HepG2 (cell line): ENCODE results near the gene CDC37L1. TPM values are rescaled to one million over a fixed set of nuclear protein-coding genes. Genes with fewer than 3 reads are reported as not detected.

Source experiments
- ATF7-NPFF ChIP-seq: sonication (generic); formaldehyde crosslinking; IDR thresholded peaks from 2 replicates; pipeline ENCODE4 v1.8.1; 2023; ENCODE audit warnings: mild to moderate bottlenecking, low read depth, missing genetic modification reagents, moderate library complexity
- BATF2 ChIP-seq: sonication (generic); formaldehyde crosslinking; IDR thresholded peaks from 2 replicates; pipeline ENCODE4 v1.8.0; 2022; ENCODE audit warnings: mild to moderate bottlenecking, missing genetic modification reagents, moderate library complexity
- CCDC6 ChIP-seq: sonication (generic); formaldehyde crosslinking; IDR thresholded peaks from 2 replicates; pipeline ENCODE4 v1.8.1; 2022; ENCODE audit warnings: mild to moderate bottlenecking, missing genetic modification reagents, moderate library complexity
- CENPT ChIP-seq: sonication (generic); formaldehyde crosslinking; IDR thresholded peaks from 2 replicates; pipeline ENCODE4 v1.8.0; 2022; ENCODE audit warnings: low read depth, mild to moderate bottlenecking, moderate library complexity, missing genetic modification reagents
- EHMT2 ChIP-seq: fragments of 200-600 bp; sonication (generic); IDR thresholded peaks from 2 replicates; pipeline ENCODE4 v1.7.0; 2017; ENCODE audit warnings: antibody characterized with exemption, low read depth, low read length, borderline replicate concordance
- KLF13 ChIP-seq: sonication (generic); formaldehyde crosslinking; IDR thresholded peaks from 2 replicates; pipeline ENCODE4 v1.4.0; 2020; ENCODE audit warnings: mild to moderate bottlenecking, missing genetic modification reagents
- NFYC ChIP-seq: IDR thresholded peaks from 2 replicates; pipeline ENCODE4 v1.6.1; 2016; ENCODE audit warnings: missing genetic modification reagents, missing compliant biosample characterization
- RBAK ChIP-seq: sonication (generic); formaldehyde crosslinking; IDR thresholded peaks from 2 replicates; pipeline ENCODE4 v1.5.1; 2020; ENCODE audit warnings: mild to moderate bottlenecking, missing genetic modification reagents
- SCMH1 ChIP-seq: sonication (generic); formaldehyde crosslinking; IDR thresholded peaks from 2 replicates; pipeline ENCODE4 v1.9.0; 2021; ENCODE audit warnings: missing genetic modification reagents, mild to moderate bottlenecking, borderline replicate concordance
- TBX2 ChIP-seq: sonication (generic); formaldehyde crosslinking; IDR thresholded peaks from 2 replicates; pipeline ENCODE4 v1.5.0; 2020; ENCODE audit warnings: missing genetic modification reagents, mild to moderate bottlenecking, borderline replicate concordance
- TGIF2 ChIP-seq: IDR thresholded peaks from 2 replicates; pipeline ENCODE4 v1.6.1; 2016; ENCODE audit warnings: control low read depth, missing compliant biosample characterization
- YEATS2 ChIP-seq: sonication (generic); formaldehyde crosslinking; IDR thresholded peaks from 2 replicates; pipeline ENCODE4 v1.4.0; 2020; ENCODE audit warnings: missing genetic modification reagents, borderline replicate concordance
- ZBTB38 ChIP-seq: sonication (generic); formaldehyde crosslinking; IDR thresholded peaks from 2 replicates; pipeline ENCODE4 v1.5.1; 2020; ENCODE audit warnings: mild to moderate bottlenecking, missing genetic modification reagents
- ZBTB46 ChIP-seq: sonication (generic); formaldehyde crosslinking; IDR thresholded peaks from 2 replicates; pipeline ENCODE4 v1.4.0; 2020; ENCODE audit warnings: mild to moderate bottlenecking, missing genetic modification reagents, borderline replicate concordance
- ZFP82 ChIP-seq: sonication (generic); formaldehyde crosslinking; IDR thresholded peaks from 2 replicates; pipeline ENCODE4 v1.5.1; 2020; ENCODE audit warnings: mild to moderate bottlenecking, missing genetic modification reagents, borderline replicate concordance
- ZFYVE20 ChIP-seq: sonication (generic); formaldehyde crosslinking; IDR thresholded peaks from 2 replicates; pipeline ENCODE4 v1.8.0; 2023; ENCODE audit warnings: low read depth, mild to moderate bottlenecking, moderate library complexity, missing genetic modification reagents, borderline replicate concordance
- ZNF234 ChIP-seq: sonication (generic); formaldehyde crosslinking; conservative IDR thresholded peaks from 2 replicates; pipeline ENCODE4 v1.5.1; 2020; ENCODE audit warnings: mild to moderate bottlenecking, missing genetic modification reagents
- ZNF547 ChIP-seq: sonication (generic); formaldehyde crosslinking; IDR thresholded peaks from 2 replicates; pipeline ENCODE4 v1.5.1; 2020; ENCODE audit warnings: mild to moderate bottlenecking, missing genetic modification reagents
- ZNF615 ChIP-seq: sonication (generic); formaldehyde crosslinking; IDR thresholded peaks from 2 replicates; pipeline ENCODE4 v1.5.0; 2020; ENCODE audit warnings: mild to moderate bottlenecking, missing genetic modification reagents, borderline replicate concordance
- ZNF644 ChIP-seq: IDR thresholded peaks from 2 replicates; pipeline ENCODE4 v1.6.1; 2016; ENCODE audit warnings: low read depth
- ZNF724P ChIP-seq: sonication (generic); formaldehyde crosslinking; IDR thresholded peaks from 2 replicates; pipeline ENCODE4 v1.8.0; 2022; ENCODE audit warnings: missing genetic modification reagents, borderline replicate concordance
- ZNF773 ChIP-seq: sonication (generic); formaldehyde crosslinking; IDR thresholded peaks from 2 replicates; pipeline ENCODE4 v1.4.0; 2020; ENCODE audit warnings: missing genetic modification reagents, borderline replicate concordance
- ZSCAN29 ChIP-seq: sonication (generic); formaldehyde crosslinking; conservative IDR thresholded peaks from 2 replicates; pipeline ENCODE4 v1.4.0; 2020; ENCODE audit warnings: mild to moderate bottlenecking, missing genetic modification reagents
- polyA plus RNA-seq, 8 experiments: library from polyadenylated mRNA; depleted of rRNA in 3 of 8; stranded (reverse) in 7 of 8; unstranded in 1 of 8; fragments of >200 nt; fragmentation: Illumina TruSeq in 4 of 8; extraction: Trizol in 4 of 8; gene quantifications; 2 replicates each; pipeline versions ENCODE4 v1.2.1 to v1.2.3, GENCODE V29; 2011 to 2016; ENCODE audit warnings: low read depth in 4 of 8, missing spikeins in 1 of 8, mixed read lengths in 1 of 8; ENCODE audit not compliant: insufficient read depth in 1 of 8
- total RNA-seq, 5 experiments: library from RNA; depleted of rRNA; stranded (reverse); fragments of >200 nt; fragmentation: Illumina TruSeq; extraction: Trizol; gene quantifications; 2 replicates each; pipeline ENCODE4 v1.2.3, GENCODE V29; 2016; ENCODE audit warnings: low read depth in 1 of 5
- TF ChIP-seq, protein P1 (sequence below): sonication (generic); formaldehyde crosslinking; IDR thresholded peaks from 2 replicates; pipeline ENCODE4 v1.4.0; 2020; ENCODE audit warnings: mild to moderate bottlenecking, missing genetic modification reagents
- TF ChIP-seq, protein P2 (sequence below): sonication (generic); formaldehyde crosslinking; IDR thresholded peaks from 2 replicates; pipeline ENCODE4 v1.4.0; 2020; ENCODE audit warnings: missing genetic modification reagents

Gene CDC37L1
- total and polyA plus RNA-seq, 2 of the 13 experiments (the other 11 are each of a cell fraction or from before 2014, with no cell fraction given): 5.5 to 17.0 TPM

GRCh38 chr9:4662108-4662988 is 17.0 kb upstream of the CDC37L1 start, which contains the start of gene PLPP6 (continued):
- TF ChIP-seq ZBTB46 (CRISPR knock-in tag) (no peak), KLF13 (no peak), TGIF2 (CRISPR knock-in tag) (no peak), ZBTB38 (CRISPR knock-in tag) (peak; percentile 66; the same call in 1 of the 2 replicates), CENPT (CRISPR knock-in tag) (peak; percentile 36; the same call in 1 of the 2 replicates), CCDC6 (CRISPR knock-in tag) (peak; percentile 34; the same call in 1 of the 2 replicates), ZFP82 (CRISPR knock-in tag) (peak; percentile 90), BATF2 (CRISPR knock-in tag) (peak; percentile 53; the same call in 1 of the 2 replicates), YEATS2 (CRISPR knock-in tag) (peak; percentile 83; the same call in 1 of the 2 replicates), ZNF724P (CRISPR knock-in tag) (no peak), RBAK (CRISPR knock-in tag) (peak; percentile 94; the same call in 1 of the 2 replicates), SCMH1 (no peak), ATF7-NPFF (CRISPR knock-in tag) (no peak), ZNF615 (CRISPR knock-in tag) (0 out of 2 replicates have a peak, but pooled peaks have one; percentile 60), ZNF644 (CRISPR knock-in tag) (no peak), ZSCAN29 (CRISPR knock-in tag) (peak; percentile 54; the same call in 1 of the 2 replicates), ZNF547 (CRISPR knock-in tag) (peak; percentile 76), ZFYVE20 (no peak), EHMT2 (no peak), NFYC (no peak; the same call in 1 of the 2 replicates), ZNF234 (CRISPR knock-in tag) (no peak; the same call in 1 of the 2 replicates), ZNF773 (peak; percentile 26; the same call in 1 of the 2 replicates), TBX2 (CRISPR knock-in tag) (peak; percentile 80)
- TF ChIP-seq, protein P1, sequence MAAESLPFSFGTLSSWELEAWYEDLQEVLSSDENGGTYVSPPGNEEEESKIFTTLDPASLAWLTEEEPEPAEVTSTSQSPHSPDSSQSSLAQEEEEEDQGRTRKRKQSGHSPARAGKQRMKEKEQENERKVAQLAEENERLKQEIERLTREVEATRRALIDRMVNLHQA (CRISPR knock-in tag): no peak
- TF ChIP-seq, protein P2, sequence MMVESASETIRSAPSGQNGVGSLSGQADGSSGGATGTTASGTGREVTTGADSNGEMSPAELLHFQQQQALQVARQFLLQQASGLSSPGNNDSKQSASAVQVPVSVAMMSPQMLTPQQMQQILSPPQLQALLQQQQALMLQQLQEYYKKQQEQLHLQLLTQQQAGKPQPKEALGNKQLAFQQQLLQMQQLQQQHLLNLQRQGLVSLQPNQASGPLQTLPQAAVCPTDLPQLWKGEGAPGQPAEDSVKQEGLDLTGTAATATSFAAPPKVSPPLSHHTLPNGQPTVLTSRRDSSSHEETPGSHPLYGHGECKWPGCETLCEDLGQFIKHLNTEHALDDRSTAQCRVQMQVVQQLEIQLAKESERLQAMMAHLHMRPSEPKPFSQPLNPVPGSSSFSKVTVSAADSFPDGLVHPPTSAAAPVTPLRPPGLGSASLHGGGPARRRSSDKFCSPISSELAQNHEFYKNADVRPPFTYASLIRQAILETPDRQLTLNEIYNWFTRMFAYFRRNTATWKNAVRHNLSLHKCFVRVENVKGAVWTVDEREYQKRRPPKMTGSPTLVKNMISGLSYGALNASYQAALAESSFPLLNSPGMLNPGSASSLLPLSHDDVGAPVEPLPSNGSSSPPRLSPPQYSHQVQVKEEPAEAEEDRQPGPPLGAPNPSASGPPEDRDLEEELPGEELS (CRISPR knock-in tag): peak; percentile 52
